HG02973 (cell line): ENCODE data around the gene CYP1B1.
"Not testable (repeated sequence)": the region's sequence is repeated elsewhere in the genome, so short reads cannot be mapped to it uniquely, and the experiment has no call there.

Source experiments
- ATAC-seq: cut with Tn5 transposase; IDR thresholded peaks from one replicate; pipeline ENCODE4 v1.9.1; 2021; ENCODE audit warnings: moderate library complexity; ENCODE audit not compliant: unreplicated experiment

Gene CYP1B1

GRCh38 chr2:38037757-38038621 lies 38.0 kb downstream of the CYP1B1 start:
- peak; percentile 58 for ATAC-seq

DNA sequence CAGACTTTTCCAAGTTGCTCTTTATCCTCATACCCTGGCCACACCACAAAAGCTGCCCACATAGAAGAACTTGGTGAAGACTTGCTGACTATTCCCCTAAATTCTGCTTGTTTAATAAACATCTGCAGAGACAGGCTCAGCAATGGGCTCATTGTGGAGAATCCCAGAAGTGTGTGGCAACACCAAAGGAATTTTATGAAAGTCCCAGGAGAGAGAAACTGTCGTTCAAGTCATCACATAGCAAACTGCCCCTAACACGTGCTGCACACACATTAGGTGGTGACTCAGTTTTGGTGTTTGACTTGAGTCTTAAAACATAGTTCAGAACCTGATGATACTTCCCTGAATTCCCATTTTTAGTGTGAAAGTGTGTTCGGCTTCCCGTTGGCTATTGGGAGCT lies 38.6 kb downstream of the CYP1B1 start:
- no peak for ATAC-seq

GRCh38 chr2:38035968-38036367 lies 40.0 kb downstream of the CYP1B1 start:
- ATAC-seq: no peak

DNA sequence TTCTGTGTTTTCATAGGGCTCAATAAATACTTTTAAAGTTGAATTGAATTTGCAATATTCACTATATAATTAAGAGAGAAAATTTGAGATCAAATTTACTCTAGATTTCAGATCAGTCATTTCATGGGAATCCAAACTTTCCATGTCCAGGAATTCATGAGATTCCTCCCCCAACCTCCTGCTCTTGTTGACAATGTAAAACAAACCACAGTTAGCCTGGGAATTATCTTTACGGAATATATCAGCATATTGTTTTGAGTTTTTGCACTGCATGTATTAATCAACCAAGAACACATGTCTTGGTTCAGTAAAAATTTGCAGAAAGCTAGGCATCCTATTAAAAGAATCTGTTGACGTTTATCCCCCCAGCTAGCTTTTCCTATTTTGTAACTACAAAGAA lies 42.3 kb downstream of the CYP1B1 start:
- no peak for ATAC-seq

- ATAC-seq: no peak
These were observed 43.0 kb downstream of the CYP1B1 start for GRCh38 chr2:38032946-38033345.

GRCh38 chr2:38030635-38031355 lies 45.2 kb downstream of the CYP1B1 start:
- ATAC-seq: no peak

DNA sequence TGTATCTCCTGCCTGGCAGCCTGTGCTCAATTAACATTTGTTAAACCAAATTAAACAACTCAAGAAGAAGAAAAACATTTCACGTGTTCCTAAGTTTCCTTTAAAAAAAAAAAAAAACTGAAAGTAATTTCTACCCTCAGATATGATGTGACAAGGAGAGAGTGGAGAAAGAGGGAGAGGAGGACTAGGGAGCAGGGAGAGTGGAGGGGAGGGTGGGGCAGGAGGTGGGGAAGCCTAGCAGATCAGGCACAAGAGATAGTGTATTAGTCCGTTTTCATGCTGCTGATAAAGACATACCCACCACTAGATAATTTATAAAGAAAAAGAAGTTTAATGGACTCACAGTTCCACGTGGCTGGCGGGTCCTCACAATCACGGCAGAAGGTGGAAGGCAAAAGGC lies 46.4 kb downstream of the CYP1B1 start:
- no peak for ATAC-seq

GRCh38 chr2:38028829-38029228 lies 47.1 kb downstream of the CYP1B1 start:
- no peak for ATAC-seq

- ATAC-seq: no peak
These were observed 49.1 kb downstream of the CYP1B1 start for GRCh38 chr2:38026846-38027245.

DNA sequence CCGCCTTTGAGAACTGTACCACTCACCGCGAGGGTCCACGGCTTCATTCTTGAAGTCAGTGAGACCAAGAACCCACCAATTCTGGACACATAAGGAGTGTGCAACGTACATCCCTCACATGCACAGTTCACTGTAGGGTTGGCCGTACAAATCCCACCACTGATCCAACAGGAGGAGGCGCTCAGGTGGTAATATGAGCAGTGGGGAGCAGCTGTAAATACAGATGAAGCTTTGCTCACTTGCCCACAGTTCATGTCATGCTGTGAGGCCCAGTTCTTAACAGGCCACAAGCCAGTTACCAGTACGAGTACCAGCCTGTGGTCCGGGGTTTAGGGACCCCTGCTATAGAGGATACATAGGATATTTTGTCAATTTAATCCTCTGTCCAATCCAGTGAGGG lies 54.4 kb downstream of the CYP1B1 start:
- ATAC-seq: no peak

- ATAC-seq: not testable (repeated sequence)
These were observed 55.4 kb downstream of the CYP1B1 start for GRCh38 chr2:38020359-38021069.

- no peak for ATAC-seq
These were observed 58.1 kb downstream of the CYP1B1 start for GRCh38 chr2:38017836-38018235.
